LNCaP clone FGC (cell line): ENCODE results near the gene PPFIA1.

Experiments used
- DNase-seq: peaks from one replicate; pipeline ENCODE4 v3.0.0-alpha.2; 2011; ENCODE audit warnings: low read depth
- H3K4me3 ChIP-seq: 2 replicates; pipeline ENCODE4 v1.5.1; 2011; ENCODE audit warnings: mild to moderate bottlenecking, low read depth, low read length, control low read depth
- CTCF ChIP-seq: IDR thresholded peaks from 2 replicates; pipeline ENCODE4 v1.5.1; 2012; ENCODE audit warnings: mild to moderate bottlenecking; ENCODE audit not compliant: control insufficient read depth, insufficient read depth; ENCODE audit errors: extremely low read depth

Gene PPFIA1

DNA sequence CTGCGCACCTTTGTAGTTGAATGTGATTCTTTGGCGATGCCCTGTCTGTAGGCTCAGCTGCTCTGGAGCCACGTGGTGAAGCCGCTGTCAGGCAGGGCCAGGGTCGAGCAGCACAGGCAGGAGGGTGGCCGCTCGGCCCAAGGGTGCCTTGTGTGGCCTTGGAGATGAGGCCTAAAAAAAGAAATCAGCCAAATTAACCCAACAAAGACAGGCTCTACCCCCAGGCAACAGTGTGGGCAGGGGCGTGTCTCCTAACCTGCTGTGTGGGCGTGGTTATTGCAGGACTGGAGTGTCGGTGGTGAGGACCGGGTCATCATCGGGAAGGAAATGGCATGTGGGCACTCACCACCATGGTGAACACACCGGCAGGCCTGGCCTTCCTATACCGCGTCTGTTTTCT is 162.1 kb downstream of the PPFIA1 start:
- no peak overlapping the region for H3K4me3 ChIP-seq
- no peak for DNase-seq
- no peak for TF ChIP-seq CTCF

DNA sequence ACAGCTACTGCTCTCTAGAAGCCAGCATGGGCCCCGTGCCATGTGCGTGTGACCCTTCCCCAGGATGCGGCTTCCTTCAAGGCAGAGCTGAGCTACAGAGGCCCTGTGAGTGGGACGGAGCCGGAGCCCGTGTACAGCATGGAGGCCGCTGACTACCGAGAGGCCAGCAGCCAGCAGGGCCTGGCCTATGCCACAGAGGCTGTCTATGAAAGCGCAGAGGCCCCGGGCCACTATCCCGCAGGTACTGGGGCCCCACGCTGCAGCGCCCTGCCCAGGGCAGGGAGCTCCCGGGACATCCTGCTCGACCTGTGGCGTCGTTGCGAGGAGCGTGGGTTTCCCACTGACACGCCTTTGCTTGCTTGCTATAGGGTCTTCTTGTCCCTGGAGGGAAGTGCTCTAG is 162.5 kb downstream of the PPFIA1 start:
- DNase-seq, result no peak
- no peak for TF ChIP-seq CTCF
- no peak overlapping the region for H3K4me3 ChIP-seq

- DNase-seq, result no peak
- TF ChIP-seq CTCF, result no peak
- no peak overlapping the region for H3K4me3 ChIP-seq
Observed at GRCh38 chr11:70433526-70433925, 163.0 kb downstream of the PPFIA1 start.
